Measurements from ENCODE around the gene C1orf94.

- TF ChIP-seq CTCF (IDR thresholded peaks at IDR 0.05) (no peak), POLR2A (IDR thresholded peaks at IDR 0.05) (no peak)
Observed at GRCh38 chr1:34265396-34265795, 88.7 kb downstream of the C1orf94 start.

All from ovary (tissue), 3 donors.